Activated naive CD8-positive, alpha-beta T cell treated with anti-CD3 and anti-CD28 coated beads, Interleukin-2, amount 50 U/mL, for 16 hours (primary cell): ENCODE results near the gene KIAA0319L.

Source experiments
- DNase-seq: peaks from one replicate; pipeline ENCODE4 v3.0.0-alpha.2; 2020; ENCODE audit warnings: low read depth, low spot score

The KIAA0319L gene

DNA sequence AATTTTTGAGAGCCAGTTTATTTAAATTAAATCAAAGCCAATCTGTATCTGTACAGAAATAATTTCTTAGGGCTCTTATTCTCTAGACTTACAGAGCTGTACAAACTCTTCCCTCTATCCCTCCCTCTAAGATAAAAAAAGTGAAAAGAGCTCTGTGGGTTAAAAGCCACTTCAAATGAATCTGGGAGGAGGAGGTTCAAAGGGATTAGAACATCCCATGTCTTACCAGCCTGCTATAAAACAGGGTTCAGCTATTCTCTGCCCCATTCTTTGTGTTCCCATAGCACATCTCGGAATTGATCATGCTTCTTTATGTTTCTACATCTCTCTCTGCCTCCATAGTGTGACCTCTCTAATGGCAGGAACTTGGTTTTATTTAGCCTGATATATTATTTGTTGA lies 19.4 kb downstream of the KIAA0319L start:
- no peak for DNase-seq

DNA sequence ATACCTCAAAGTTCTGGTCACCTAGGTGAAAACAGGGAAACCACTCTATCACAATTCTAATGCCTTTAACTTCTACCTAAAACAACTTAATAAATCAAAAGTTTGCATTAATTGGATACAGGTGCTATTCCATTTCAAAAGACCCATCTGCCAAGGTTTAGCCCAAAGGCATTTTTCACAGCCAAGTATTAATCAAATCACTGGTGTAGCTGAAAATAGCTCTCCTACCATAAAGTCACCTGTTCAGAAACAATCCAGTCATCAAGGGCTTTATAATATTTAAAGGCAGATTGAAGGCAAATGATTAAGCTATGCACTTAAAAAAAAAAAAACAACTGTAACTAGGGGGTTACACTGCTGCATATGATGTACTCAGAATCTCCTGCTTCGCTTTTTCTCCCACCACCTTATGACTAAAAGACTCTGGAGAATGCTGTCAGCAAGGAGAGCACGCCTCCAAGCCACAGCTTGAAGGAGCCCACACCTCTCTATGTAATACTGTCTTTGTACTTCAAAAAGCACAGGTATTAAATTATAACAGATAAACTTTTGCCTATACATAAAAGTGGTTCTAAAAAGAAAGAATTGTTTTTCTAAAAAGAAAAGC lies 20.5 kb downstream of the KIAA0319L start:
- no peak for DNase-seq

DNA sequence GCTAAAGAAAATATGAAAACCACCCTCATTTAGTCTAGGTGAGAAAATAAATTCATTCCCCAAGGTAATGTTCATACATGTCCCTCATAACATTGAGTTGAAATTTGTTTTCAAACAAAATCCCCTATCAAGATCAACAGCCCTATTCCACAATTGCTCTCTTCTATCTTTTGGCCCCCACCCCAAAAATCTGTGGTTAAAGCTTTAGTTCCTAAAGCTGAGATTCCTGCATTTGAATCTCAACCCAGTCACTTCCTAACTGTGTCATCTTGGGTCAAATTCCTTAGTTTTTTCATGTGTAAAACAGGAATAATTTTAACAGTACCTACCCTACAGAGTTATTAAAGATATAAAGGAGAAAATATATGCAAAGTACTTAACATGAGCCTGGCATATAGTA lies 22.0 kb downstream of the KIAA0319L start:
- DNase-seq: no peak

DNA sequence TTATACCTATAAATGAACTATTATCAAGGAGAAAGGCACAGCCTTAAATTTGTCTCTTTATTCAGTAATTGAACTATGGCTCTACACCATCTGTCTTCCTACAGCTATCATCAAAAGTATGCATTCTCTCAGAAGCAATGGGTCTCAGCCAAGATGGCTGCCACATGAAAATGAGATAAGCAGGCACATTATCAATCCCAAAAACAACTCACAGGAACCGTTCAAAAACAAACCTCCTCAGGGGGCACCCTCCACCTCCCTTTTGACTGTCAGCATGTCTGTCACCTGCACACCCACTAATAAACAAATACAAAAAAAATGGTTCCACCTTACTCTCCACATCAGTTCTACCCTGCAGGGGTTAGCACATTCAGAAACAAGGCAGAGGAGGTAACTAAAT lies 23.6 kb downstream of the KIAA0319L start:
- no peak for DNase-seq

DNA sequence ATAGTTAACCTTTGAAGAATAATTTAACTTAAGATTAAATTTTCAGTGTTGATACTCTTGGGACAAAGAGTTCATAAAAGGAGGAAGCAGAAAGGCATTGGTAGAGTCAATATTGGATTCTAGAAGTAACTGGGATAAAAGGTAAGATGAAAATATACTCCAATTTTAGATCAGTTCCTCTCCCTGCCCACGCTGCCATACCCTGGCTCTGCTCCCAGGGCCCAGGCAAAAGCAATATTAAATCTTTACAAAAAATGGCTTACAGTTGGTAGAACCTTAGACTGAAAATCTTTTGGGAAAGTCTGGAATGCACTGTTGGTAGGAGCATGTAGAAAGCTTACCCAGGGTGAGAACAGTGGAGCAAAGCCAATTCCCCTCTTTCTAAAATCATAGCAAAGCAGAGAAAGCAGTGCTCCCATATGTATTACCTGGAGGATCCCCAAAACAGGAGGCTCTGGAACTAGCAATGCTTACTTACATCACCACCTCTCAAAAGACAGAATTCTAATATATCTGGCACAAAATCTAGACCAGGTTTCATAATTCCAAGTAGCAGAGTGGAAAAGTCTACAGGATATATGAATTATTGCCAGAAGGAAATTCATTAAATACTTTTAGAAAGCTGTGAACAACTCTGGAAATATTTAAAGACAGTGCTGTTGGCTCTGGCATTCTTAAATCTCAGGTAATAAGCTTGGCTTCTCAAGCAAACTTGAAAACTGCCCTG lies 24.5 kb downstream of the KIAA0319L start:
- no peak for DNase-seq

DNA sequence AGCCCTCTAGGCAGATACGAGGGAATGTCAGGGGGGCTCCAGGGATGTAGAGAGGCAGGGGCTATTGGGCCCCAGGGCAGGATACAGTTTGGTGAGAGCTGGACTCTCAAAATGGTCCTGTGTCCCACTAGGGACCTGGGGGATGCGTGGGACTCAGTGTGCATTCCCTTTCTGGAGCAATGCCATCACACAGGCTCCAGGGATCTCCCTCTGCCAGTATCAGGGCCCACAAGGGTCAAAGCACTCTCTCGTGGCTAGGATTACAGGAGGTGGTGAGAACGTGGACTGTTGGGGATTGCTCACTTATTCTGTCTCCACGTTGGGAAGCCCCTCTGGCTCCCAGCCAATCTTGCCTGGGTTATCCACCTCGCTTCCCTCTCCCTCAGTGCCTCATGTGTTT lies 25.8 kb downstream of the KIAA0319L start:
- DNase-seq: no peak

DNA sequence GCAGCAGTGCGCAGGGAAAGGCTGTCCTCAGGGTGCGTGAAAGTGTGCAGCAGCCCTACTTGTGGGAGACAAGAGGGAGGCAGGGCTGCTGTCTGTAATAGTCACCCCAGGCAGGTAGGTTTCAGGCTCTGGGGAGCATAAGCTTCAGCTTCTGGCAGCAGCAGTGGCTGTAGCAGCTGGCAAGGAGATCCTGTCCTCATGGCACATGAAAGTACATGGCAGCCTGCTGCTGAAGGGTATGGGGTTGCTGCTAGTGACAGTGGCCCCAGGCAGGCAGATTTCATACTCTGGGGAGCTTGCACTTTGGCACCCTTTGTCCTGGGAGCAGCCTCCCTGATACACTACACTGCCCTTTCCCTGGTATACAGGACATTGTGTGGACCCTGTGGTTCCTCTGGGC lies 26.3 kb downstream of the KIAA0319L start:
- DNase-seq: no peak

DNA sequence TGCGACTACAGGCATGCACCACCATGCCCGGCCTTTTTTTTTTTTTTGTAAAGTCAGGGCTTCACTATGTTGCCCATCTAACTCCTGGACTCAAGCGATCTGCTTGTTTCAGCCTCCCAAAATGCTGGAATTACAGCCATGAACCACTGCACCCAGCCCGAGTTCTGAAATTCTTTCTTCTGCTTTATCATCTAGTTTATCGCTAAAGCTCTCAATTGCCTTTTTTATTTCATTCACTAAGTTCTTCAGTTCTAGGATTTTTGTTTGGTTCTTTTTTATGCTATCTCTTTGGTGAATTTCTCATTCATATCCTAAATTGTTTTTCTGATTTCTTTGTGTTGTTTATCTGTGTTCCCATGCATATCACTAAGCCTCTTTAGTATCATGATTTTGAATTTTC lies 27.0 kb downstream of the KIAA0319L start:
- DNase-seq: no peak

DNA sequence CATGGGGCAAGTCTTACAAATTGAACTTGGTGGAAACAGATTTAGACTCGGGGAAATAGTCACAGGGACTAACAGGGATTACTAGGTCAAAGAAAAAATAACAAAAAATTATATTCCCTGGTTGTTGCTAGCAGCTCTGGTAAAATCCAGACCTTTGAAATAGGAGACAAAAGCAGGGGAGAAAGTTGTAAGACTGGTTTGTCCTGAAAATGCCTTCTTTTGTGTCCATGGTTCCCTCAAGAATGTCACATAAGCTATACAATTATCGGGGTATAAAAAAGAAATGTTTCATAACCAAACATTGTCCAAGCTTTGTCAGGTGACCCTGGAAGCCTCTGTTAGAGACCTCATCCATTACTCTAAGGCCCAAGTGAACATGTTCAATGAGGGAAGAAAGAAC lies 33.1 kb downstream of the KIAA0319L start:
- no peak for DNase-seq

DNA sequence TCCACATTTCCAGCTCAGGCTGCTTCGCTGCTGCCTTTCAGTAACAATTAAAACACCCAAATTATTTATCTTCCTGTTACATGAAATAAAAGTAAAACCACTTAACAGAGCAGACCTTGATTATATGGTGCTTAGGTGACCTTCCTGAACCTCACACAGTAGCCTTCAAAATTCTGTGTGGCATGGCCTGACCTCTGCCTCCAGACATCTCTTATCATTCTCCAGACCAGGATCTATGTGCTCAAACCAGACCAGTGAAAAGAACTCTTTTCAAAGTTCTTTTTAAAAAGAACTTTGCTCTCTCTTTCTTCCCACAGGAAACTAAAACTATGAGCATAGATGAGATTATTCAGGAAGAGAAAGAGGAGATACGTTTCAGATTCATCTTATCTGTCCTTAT lies 37.8 kb downstream of the KIAA0319L start:
- DNase-seq: no peak

DNA sequence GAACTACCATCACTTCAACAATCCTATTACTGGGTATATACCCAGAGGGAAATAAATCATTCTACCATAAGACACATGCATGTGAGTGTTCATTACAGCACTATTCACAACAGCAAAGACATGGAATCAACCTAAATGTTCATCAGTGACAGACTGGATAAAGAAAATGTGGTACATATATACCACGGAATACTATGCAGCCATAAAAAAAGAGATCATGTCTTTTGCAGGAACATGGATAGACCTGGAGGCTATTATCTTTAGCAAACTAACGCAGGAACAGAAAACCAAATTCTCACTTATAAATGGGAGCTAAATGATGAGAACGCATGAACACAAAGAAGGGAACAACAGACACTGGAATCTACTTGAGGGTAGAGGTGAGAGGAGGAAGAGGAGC lies 39.0 kb downstream of the KIAA0319L start:
- no peak for DNase-seq

DNA sequence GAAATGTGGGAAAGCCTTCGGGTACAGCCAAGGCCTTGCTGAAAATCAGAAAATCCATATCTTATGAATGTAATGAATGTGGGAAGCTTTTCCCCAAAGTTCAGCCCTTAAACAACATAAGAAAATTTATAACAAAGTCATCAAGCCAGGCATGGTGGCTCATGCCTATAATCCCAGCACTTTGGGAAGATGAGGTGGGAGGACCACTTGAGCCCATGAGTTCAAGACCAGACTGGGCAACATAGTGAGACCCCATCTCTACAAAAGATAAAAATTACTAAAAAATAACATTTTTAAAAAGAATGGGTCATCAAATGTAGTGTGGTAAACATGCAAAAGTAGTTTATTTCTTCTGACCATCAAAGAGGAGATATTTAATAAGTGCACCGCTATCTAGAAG lies 45.9 kb downstream of the KIAA0319L start:
- DNase-seq: no peak

DNA sequence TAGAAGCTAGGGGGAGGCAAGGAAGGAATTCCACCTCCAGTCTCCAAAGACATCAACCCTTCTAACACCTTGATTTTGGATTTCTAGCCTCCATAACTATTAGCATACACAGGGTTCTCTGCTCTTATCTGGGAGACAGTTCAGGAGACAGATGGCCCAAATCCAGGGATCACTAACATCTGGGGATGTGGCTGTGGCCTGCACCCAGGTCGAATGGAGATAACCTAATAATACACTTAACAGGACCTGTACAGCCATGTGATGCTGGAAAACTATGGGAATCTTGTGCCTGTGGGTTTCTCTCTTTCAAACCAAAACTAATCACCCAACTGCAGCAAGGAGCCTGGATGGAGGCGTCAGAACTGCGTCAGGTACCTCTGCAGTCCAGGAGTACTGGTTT lies 47.6 kb downstream of the KIAA0319L start:
- DNase-seq: no peak

DNA sequence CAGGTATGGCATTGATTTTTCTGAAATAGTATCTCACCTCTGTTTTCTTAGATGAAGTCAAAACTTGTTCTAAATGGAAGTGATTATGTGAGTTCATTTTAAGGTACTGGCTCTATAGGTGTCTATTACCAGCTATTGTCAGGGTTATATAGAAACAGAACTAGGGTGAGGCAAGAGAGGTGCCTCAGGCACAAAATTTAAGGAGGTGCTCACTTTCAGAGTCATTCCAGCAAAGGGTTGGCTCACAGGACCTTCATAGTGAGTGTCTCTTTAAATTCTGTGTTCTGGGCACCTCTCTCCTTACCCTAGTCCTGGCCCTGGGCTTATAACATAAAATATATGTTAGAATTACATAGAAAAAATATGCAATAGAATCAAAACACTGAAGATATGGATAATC lies 49.3 kb downstream of the KIAA0319L start:
- no peak for DNase-seq

DNA sequence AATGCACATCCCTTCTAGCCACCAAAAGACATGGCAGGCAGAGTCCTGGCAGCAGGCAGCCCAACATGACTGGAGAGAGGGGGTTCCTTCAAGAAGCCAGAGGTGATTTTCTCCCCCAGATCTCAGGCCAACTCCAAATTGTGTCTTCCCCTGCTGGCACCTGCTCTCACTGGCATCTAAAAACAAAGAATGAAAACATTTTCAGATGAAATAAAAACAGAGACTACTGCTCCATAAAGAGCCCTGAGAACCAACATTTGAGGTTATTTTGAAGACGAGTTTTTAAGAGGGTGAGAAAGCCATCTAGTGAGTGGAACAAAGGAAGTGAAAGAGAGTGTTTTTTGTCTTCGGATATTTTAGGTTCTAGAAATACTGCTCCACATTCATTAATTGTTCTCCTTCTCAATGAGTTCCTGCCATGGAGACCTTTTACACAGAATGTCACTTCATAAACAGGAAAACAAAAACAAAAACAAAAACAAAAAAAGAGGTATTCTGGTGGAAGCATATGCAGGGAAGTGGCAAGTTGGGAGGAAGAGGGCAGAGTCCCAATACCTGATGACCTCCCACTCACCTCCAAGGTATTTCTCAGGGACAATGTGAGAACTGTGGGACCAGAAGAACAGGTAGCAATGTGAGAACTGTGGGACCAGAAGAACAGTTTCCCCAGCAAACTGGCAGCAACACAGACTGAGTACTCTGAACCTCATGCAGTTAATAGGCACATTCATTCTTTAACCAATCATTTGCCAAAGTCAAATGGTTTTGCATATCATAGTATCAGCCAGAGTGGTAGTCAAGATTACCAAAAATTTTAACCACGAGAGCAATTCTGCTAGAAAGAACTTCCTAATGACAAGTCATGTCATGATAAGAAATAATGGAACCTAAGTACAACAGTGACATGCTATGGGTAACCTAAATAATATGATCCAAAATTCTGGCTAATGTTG lies 50.0 kb downstream of the KIAA0319L start:
- DNase-seq: no peak

DNA sequence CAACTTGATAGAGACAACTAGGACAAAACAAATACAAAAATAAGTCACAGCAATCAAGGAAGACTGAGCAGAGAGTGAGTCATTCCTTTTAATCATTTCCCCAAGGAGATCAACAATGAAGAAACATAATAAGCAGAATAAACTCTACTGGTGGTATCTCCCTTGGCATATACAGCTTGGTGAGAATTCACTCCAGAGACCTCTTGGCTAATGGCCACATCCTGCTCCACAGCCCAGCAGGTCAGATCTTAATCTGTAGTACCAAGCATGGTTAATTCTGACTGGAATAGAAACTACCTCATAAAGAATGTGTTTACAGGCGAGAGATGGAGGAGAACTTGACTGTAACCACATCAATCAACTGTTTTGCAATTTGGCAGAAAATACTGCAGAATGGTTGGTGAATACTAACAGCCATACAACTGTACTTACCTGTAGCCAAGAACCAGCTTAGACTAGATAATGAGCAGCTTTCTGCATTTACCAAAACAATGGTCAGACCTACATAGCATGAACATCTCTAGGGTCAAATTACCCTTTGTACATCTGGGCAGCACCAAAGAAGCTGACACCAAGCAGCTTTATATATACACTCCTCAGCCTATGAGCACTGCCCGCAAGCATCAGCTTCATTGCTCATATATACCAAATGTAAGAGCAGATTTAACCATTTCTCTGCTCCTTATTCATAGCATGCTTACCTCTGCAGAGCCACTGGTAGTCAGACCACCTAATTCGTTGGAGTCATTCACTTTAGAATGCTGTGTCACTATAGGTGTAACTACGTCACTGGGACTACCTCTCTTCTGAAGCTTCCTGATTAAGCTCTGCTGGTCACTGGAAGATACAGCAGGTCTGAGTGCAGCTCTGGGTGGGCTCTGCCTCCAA lies 51.0 kb downstream of the KIAA0319L start:
- no peak for DNase-seq

DNA sequence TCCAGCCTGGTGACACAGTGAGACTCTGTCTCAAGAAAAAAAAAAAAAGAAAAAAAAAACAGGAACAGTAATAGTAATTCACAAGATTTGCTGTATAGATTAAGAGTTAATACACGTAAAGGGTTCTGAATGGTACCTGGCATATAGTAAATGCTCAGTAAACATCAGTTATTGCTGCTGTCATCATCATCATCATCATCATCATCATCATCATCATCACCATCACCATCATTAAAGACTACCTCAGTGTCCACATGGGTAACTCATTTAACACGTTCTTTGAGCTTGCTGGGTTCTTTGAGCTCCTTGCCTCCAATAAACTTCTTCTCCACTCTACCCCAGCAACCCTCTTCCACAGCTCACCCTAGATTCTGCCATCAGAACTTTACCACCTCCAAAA lies 55.0 kb downstream of the KIAA0319L start:
- DNase-seq: no peak

DNA sequence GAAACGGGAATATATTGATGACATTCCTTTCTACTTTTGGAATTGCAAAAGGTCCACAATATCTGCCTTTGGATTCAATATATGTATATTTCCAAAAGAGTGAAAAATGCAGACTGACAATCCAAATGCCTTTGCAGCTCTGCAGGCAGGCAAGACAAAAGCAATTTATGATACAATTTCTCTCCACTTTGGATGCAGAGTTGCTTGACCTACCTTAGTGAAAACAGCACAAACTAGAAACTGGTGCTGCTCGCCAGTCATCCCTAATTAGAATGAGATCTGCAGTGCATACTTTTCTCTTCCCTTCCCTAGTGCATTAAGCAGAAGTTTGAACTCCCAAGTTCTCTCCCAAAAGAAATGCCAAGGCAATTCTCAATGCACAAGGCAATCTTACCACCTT lies 56.8 kb downstream of the KIAA0319L start:
- DNase-seq: no peak

DNA sequence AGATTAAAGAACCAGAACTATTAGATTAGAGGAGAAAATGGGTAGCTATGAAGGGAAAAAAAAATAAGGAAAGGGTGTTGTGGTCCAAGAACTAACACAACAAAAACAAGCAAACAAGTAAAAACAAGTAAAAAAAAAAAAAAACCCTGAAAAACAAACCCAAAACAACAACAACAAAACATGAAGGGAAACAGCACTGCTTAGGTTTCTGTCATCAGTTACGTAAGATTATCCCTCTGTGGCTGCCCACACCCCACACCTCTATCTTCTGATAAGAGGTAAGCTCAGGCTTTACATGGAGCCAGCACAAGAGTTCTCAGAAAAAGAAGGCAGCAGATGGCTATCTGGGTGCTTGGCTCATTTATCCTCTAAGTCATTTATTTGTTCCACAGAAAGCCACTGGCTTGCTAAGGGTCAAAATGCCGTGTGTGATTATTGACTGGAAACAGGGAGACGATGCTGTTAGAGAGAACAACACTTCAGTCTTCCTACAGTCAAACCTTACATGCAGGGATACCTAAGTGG lies 57.5 kb downstream of the KIAA0319L start:
- DNase-seq: no peak

DNA sequence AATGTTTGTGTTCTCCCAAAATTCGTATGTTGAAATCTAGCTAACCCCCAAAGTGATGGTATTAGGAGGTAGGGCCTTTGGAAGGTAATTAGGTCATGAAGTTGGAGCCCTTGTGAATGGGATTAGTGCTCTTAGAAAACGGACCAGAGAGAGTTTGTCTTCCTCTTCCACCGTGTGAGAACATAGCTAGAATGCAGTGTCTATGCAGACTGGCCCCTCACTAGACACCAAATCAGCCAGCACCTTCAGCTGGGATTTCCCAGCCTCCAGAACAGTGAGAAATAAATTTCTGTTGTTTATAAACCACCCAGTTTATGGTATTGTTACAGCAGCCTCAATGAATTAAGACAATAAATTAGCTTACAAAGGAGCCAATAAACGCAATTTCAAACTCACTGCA lies 58.0 kb downstream of the KIAA0319L start:
- DNase-seq: no peak

DNA sequence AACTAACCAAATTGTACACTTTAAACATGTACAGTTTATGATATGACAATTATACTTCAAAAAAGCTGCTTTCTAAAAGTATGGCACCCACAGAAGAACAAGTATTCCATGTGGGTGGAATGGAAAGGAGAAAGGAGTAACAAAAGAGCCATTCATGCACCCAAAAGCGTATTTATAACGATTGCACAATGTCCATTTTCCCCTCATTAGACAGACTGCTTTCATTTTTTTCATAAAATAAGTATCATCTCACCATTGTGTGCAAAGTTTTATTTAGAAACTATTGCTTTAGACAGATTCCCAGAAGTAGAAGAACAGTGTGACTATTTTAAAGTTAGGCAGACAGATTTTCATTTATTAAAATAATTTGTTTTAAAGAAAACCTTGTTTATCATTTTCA lies 59.6 kb downstream of the KIAA0319L start:
- DNase-seq: no peak
